ENCODE measurements around the gene KMT5B. TPM values are rescaled to one million over a fixed set of nuclear protein-coding genes. Genes with fewer than 3 reads are reported as not detected.

The KMT5B gene
- total RNA-seq, 1 experiment from 2014 or later: 17.5 TPM

- no peak for DNase-seq
- H3K36me3 ChIP-seq (replicated peaks; ENCODE audit: control insufficient read depth, insufficient read depth, low read length): no peaks in the 10 kb centered on the region
- no peak overlapping the region for H3K4me3 ChIP-seq (ENCODE audit: insufficient read depth, low read depth, low read length)
- no peaks in the 10 kb centered on the region for H3K27me3 ChIP-seq (ENCODE audit: control insufficient read depth, insufficient read depth, low read length)
These were observed 63.7 kb downstream of the KMT5B start for GRCh38 chr11:68149417-68149816.

DNA sequence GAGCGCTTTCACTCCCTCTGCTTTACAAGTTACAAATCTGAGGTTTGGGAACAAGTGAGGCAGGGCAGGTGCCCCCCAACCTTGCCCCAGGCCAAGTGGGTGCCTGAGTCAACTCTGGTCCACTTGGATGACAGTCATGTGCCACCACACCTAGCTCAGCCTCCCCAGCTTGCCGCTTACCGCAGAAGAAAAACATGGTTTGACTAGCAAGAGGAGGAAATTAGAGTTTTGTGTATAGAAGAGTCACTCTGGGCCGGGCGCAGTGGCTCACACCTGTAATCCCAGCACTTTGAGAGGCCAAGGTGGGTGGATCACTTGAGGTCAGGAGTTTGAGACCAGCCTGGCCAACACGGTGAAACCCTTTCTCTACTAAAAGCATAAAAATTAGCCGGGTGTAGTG lies 64.2 kb downstream of the KMT5B start:
- H3K4me3 ChIP-seq (ENCODE audit: insufficient read depth, low read depth, low read length): no peak overlapping the region

GRCh38 chr11:68148071-68148805 lies 64.9 kb downstream of the KMT5B start:
- Histone ChIP-seq H3K4me3 (ENCODE audit: insufficient read depth, low read depth, low read length) (no peak overlapping the region), H3K36me3 (replicated peaks; ENCODE audit: control insufficient read depth, insufficient read depth, low read length) (no peaks in the 10 kb centered on the region), H3K27me3 (ENCODE audit: control insufficient read depth, insufficient read depth, low read length) (no peaks in the 10 kb centered on the region)
- DNase-seq: no peak

More for the DNA sequence above, 64.2 kb downstream of the KMT5B start:
- H3K27me3 ChIP-seq (ENCODE audit: control insufficient read depth, insufficient read depth, low read length): no peaks in the 10 kb centered on the region
- no peaks in the 10 kb centered on the region for H3K36me3 ChIP-seq (replicated peaks; ENCODE audit: control insufficient read depth, insufficient read depth, low read length)
- no peak for DNase-seq

- Histone ChIP-seq H3K4me3 (ENCODE audit: insufficient read depth, low read depth, low read length) (no peak overlapping the region), H3K27me3 (ENCODE audit: control insufficient read depth, insufficient read depth, low read length) (no peaks in the 10 kb centered on the region), H3K36me3 (replicated peaks; ENCODE audit: control insufficient read depth, insufficient read depth, low read length) (no peaks in the 10 kb centered on the region)
- DNase-seq: peak; percentile 47
These were observed 66.2 kb downstream of the KMT5B start for GRCh38 chr11:68146704-68147474.

DNA sequence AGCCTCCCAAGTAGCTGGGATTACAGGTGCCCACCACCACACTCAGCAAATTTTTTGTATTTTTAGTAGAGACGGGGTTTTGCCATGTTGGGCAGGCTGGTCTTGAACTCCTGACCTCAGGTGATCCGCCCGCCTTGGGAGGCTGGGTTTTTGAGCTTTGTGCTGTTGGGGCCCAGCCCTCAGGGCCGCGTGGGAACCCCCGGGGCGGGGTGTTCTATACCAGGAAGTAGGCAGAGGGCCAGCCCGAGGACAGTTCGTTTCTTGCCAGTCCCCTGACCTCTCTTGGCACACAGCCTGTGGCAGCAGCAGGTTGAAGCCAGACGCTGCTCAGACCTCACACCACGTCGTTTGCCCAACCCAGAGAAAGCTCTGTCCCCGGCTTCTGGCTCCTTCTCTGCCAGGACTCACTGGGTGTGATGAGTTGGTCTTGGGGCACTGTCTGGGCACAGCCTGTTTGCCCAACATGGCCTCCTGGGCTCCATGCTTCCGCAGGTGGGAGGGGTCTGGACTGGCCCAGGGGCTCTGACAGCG lies 67.0 kb downstream of the KMT5B start:
- no peak overlapping the region for H3K4me3 ChIP-seq (ENCODE audit: insufficient read depth, low read depth, low read length)
- DNase-seq: peak; percentile 37
- H3K27me3 ChIP-seq (ENCODE audit: control insufficient read depth, insufficient read depth, low read length): no peaks in the 10 kb centered on the region
- no peaks in the 10 kb centered on the region for H3K36me3 ChIP-seq (replicated peaks; ENCODE audit: control insufficient read depth, insufficient read depth, low read length)

DNA sequence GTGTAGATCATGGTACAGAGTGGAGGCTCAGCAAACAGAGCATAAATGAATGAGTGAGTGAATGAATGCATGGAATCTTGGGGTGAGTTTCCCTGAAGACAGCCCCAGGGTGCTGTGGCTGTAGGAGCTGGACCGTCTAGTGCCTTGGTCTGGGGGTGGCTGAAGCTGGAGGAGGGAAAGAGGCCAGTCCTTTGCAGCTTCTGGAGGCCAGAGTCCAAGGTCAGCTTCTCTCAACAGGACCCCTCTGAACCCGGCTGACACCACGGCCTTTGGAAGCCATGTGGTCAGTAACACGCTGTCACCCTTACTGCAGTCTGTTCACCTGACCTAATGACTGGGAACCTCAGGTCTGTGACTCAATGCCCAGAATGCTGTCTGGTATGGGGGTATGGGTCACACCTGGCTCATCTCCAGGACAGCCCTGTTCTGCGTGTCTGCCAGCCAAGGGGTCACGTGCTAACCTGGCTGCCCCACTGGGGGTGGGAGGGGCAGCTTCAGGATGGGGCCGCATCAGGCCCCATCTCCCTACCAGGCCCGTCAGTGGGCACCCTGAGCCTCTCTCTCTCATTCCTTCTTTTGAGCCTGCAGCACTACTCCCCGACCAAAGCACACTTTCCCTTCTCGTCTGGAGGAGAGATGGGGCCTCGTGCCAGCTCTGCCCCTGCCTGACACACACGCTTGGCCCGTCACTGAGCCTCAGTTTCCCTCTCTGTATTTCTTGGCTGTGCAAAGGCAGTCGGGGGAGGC lies 67.8 kb downstream of the KMT5B start:
- Histone ChIP-seq H3K4me3 (ENCODE audit: insufficient read depth, low read depth, low read length) (no peak overlapping the region), H3K27me3 (ENCODE audit: control insufficient read depth, insufficient read depth, low read length) (no peaks in the 10 kb centered on the region), H3K36me3 (replicated peaks; ENCODE audit: control insufficient read depth, insufficient read depth, low read length) (no peaks in the 10 kb centered on the region)
- no peak for DNase-seq

DNA sequence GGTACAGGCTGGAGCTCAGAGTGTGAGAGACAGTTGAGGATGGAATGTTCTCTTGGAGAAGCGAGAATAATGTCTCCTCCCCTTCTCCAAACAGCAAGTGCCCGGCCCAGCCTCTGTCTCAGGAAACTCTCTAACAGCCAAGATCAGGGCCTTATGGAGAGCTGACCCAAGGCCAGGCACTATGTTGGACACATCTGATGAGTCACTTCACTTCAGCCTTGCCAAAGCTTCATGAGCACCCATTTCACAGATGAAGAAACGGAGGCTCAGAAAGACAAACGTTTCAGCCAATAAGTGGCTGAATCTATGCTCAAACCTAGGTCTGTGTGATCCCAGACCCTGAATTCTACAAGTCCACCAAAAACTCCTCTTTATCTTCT lies 69.8 kb downstream of the KMT5B start:
- Histone ChIP-seq H3K4me3 (ENCODE audit: insufficient read depth, low read depth, low read length) (no peak overlapping the region), H3K27me3 (ENCODE audit: control insufficient read depth, insufficient read depth, low read length) (no peaks in the 10 kb centered on the region), H3K36me3 (replicated peaks; ENCODE audit: control insufficient read depth, insufficient read depth, low read length) (no peaks in the 10 kb centered on the region)
- DNase-seq: no peak

DNA sequence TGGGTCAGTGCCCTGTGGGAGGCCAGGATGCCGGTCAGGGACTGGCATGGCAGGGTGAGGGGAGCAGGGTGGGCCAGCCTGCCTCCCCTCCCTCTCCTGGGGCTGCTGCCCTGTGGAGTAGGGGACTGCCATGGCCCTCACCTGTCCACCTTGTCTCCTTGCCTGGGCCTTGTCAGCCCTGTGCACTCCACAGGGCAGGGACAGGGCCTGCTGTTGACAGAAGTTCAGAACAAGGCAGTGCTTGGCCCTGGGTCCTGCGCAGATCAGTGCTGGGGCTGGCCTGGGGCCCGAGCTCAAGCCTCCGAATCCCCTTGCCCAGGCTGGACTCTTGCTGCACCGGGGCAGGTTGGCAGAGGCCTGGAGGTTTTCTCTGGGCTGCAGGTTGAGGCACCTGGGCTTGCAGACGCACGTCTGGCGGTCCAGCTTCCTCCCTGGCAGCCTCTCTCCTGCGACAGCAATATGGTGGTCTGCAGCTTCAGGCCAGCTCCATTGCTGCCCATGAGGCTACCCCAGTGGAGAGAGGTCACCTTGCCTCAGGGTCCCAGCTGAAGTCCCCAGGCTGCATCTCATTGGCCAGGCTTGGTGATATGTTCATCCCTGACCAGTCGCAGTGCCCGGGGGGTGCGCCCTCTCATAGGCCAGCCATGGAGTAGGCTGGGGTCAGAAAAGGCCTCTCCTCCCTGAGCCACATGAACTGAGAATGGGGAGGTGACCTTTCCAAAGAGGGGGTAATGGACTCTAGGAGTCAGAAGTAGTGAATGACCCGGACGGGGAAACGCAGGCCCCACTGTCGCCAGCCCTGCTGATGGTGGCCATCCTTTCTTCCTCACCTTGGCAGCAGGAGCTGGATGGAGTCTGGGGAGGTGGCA lies 70.4 kb downstream of the KMT5B start:
- no peak for DNase-seq
- no peak overlapping the region for H3K4me3 ChIP-seq (ENCODE audit: insufficient read depth, low read depth, low read length)
- H3K27me3 ChIP-seq (ENCODE audit: control insufficient read depth, insufficient read depth, low read length): no peaks in the 10 kb centered on the region
- H3K36me3 ChIP-seq (replicated peaks; ENCODE audit: control insufficient read depth, insufficient read depth, low read length): no peaks in the 10 kb centered on the region

DNA sequence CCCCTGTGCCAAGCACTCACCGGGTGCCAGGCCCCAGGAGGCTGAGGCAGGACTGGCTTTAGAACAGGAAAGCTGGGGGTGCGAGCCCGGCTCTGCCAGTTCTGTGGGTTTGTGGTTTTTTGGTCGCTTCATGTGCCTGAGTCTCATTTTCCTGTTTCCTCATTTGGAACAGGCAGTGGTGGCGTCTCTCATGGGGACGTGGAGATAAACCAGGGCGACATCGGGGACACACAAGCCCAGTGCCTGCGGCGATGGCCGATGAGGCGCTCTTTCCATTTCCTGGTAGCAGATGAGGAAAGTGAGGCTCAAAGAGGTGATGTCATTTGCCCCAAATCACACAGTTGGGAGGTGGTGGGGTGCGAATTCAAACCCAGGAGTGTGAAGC lies 71.1 kb downstream of the KMT5B start:
- Histone ChIP-seq H3K27me3 (ENCODE audit: control insufficient read depth, insufficient read depth, low read length) (no peaks in the 10 kb centered on the region), H3K36me3 (replicated peaks; ENCODE audit: control insufficient read depth, insufficient read depth, low read length) (no peaks in the 10 kb centered on the region), H3K4me3 (ENCODE audit: insufficient read depth, low read depth, low read length) (no peak overlapping the region)
- no peak for DNase-seq

DNA sequence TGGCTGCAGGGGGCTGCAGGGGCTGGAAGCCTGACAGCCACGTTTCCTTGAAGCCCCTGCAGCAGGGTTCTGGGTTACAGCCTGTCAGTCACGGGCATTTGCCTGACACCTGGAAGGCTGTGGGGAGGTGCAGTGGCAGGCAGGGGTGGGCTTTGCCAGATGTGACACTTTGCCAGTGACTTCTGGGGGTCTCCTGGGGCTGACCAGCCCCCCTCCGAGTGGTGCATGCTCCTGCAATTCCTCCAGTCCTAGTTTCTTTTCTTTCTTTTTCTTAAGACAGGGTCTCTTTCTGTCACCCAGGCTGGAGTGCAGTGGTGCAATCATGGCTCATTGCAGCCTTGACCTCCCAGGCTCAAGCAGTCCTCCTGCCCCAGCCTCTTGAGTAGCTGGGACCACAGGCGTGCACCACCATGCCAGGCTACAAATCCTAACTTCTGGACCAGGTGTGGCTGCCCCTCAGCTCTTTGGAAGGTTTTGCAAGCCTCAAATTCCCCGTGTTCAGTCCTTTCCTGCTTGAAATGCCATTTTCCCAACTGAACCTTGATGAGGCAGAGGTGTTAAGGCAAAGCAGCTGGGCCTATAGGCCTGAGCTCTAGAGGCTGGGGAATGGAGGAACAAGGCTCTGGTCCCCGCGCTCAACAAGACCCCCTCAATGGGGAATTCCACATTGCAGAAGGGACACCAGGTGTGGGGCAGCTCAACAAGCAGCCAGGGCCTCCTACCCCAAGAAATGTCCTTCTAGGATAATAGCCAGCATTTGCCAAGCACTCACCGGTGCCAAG lies 71.7 kb downstream of the KMT5B start:
- H3K27me3 ChIP-seq (ENCODE audit: control insufficient read depth, insufficient read depth, low read length): no peaks in the 10 kb centered on the region
- no peak for DNase-seq
- H3K36me3 ChIP-seq (replicated peaks; ENCODE audit: control insufficient read depth, insufficient read depth, low read length): no peaks in the 10 kb centered on the region
- H3K4me3 ChIP-seq (ENCODE audit: insufficient read depth, low read depth, low read length): no peak overlapping the region

DNA sequence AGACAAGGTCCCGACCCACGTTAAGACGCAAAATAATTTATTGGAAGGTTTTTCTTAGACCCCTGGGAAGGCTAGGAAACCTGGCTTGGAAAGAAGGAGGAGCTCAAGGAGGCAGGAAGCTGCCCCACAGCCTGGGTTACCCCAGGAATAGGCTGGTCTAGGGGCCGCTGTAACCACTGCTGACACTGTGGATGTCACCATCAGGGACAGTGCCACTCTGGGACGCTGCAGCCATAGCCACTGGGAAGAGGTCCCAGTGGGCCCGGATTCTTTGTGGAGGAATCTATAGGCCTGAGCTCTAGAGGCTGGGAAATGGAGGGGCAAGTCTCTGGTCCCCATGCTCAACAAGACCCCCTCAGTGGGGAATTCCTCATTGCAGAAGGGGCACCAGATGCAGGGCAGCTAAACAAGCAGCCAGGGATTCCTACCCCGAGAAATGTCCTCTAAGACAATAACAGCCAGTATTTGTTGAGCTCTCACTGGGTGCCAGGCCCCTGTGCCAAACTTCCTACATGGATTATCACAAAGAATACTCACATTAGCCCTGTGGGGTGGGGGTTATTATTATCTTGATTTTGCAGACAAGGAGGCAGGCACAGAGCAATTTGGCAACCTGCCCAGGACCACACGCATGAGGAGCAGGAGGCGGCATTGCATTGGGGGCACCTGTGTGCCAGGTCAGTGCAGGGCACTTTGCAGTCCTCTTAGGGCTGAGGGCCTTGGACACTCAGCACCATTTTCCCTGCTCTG lies 72.4 kb downstream of the KMT5B start:
- no peak overlapping the region for H3K4me3 ChIP-seq (ENCODE audit: insufficient read depth, low read depth, low read length)

DNA sequence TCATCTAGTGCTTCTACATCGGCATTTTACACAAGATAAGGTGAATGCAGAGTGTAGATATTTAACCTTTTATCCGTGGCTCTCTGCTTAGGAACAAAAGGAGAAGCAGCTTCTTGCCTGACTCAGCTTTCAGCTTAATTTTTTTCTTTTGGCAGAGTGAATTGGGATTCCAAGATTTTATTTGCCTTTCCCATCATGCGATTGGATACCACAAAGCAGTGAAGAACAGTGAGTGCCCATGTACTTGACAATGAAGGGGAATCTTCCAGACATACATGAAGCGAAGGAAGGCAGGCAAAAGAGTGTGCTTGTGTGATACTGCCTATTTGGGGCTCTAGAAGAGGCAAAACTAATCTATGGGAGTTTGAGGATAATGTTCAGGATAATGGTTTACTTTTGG lies 74.9 kb downstream of the KMT5B start:
- H3K36me3 ChIP-seq (replicated peaks; ENCODE audit: control insufficient read depth, insufficient read depth, low read length): no peaks in the 10 kb centered on the region
- no peaks in the 10 kb centered on the region for H3K27me3 ChIP-seq (ENCODE audit: control insufficient read depth, insufficient read depth, low read length)
- DNase-seq: no peak
- H3K4me3 ChIP-seq (ENCODE audit: insufficient read depth, low read depth, low read length): no peak overlapping the region

More for the DNA sequence above, 72.4 kb downstream of the KMT5B start:
- H3K36me3 ChIP-seq (replicated peaks; ENCODE audit: control insufficient read depth, insufficient read depth, low read length): no peaks in the 10 kb centered on the region
- no peaks in the 10 kb centered on the region for H3K27me3 ChIP-seq (ENCODE audit: control insufficient read depth, insufficient read depth, low read length)
- no peak for DNase-seq

DNA sequence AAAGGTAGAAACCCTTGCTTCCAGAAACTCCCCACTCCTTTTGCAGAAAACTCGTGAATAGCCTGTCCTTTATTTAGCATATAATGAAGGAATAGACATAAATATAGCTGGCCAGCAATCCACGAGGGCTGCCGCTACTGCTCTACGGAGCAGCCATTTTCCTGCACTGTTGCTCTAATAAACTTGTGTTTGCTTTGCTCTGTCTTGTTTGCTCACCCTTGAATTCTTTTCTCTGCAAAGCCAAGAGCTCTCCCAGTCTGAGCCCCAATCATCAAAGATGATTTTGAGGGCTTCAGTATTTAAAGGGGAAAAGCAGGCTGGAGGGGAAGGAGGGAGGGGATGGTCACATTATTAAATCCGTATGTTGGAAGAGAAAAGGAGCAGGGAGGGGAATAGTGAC lies 75.3 kb downstream of the KMT5B start:
- H3K36me3 ChIP-seq (replicated peaks; ENCODE audit: control insufficient read depth, insufficient read depth, low read length): no peaks in the 10 kb centered on the region
- no peak for DNase-seq
- no peak overlapping the region for H3K4me3 ChIP-seq (ENCODE audit: insufficient read depth, low read depth, low read length)
- no peaks in the 10 kb centered on the region for H3K27me3 ChIP-seq (ENCODE audit: control insufficient read depth, insufficient read depth, low read length)

All from H7 (cell line).